Putamen (tissue), 1 donor: ENCODE data around the gene KCNMA1.

Experiments
- DNase-seq: peaks from one replicate; pipeline ENCODE4 v3.0.0-alpha.2; 2016; ENCODE audit warnings: low spot score

KCNMA1 gene

GRCh38 chr10:77237120-77237519, 400.5 kb downstream of the KCNMA1 start:
- DNase-seq = no peak

GRCh38 chr10:77236700-77237099, 400.9 kb downstream of the KCNMA1 start:
- DNase-seq = no peak

GRCh38 chr10:77236029-77236428, 401.6 kb downstream of the KCNMA1 start:
- no peak for DNase-seq

GRCh38 chr10:77234599-77234998, 403.0 kb downstream of the KCNMA1 start:
- no peak for DNase-seq

GRCh38 chr10:77233466-77233865, 404.1 kb downstream of the KCNMA1 start:
- DNase-seq = no peak

GRCh38 chr10:77231884-77232610, 405.6 kb downstream of the KCNMA1 start:
- DNase-seq = no peak

- DNase-seq = no peak
Measured at GRCh38 chr10:77231375-77231774, 406.2 kb downstream of the KCNMA1 start.

- DNase-seq = no peak
Measured at GRCh38 chr10:77230194-77230593, 407.4 kb downstream of the KCNMA1 start.

- DNase-seq = no peak
Measured at GRCh38 chr10:77229704-77230103, 407.9 kb downstream of the KCNMA1 start.

GRCh38 chr10:77228559-77228958, 409.0 kb downstream of the KCNMA1 start:
- no peak for DNase-seq

GRCh38 chr10:77226853-77227565, 410.6 kb downstream of the KCNMA1 start:
- no peak for DNase-seq

- DNase-seq = no peak
Measured at GRCh38 chr10:77226452-77226851, 411.2 kb downstream of the KCNMA1 start.

GRCh38 chr10:77226020-77226419, 411.6 kb downstream of the KCNMA1 start:
- DNase-seq = no peak

GRCh38 chr10:77223526-77224460, 413.8 kb downstream of the KCNMA1 start:
- DNase-seq = no peak

- DNase-seq = no peak
Measured at GRCh38 chr10:77220150-77220549, 417.5 kb downstream of the KCNMA1 start.

- no peak for DNase-seq
Measured at GRCh38 chr10:77219046-77219445, 418.6 kb downstream of the KCNMA1 start.

- no peak for DNase-seq
Measured at GRCh38 chr10:77214799-77215198, 422.8 kb downstream of the KCNMA1 start.

GRCh38 chr10:77212632-77213031, 425.0 kb downstream of the KCNMA1 start:
- peak; percentile 63 for DNase-seq

- DNase-seq = no peak
Measured at GRCh38 chr10:77210645-77211044, 427.0 kb downstream of the KCNMA1 start.

- DNase-seq = peak; percentile 39
Measured at GRCh38 chr10:77208684-77209256, 428.8 kb downstream of the KCNMA1 start.

GRCh38 chr10:77207828-77208185, 429.8 kb downstream of the KCNMA1 start:
- no peak for DNase-seq

GRCh38 chr10:77207182-77207827, 430.3 kb downstream of the KCNMA1 start:
- no peak for DNase-seq
